Stimulated activated CD8-positive, alpha-beta memory T cell treated with anti-CD3 and anti-CD28 coated beads, Interleukin-7, amount 100 ng/mL, for 48 hours (primary cell): ENCODE measurements around the gene CSGALNACT2.
A peak's percentile ranks its signal among the peaks of the same experiment; 100 is the strongest.

Experiments
- DNase-seq, 2 donors: peaks; one replicate each; pipeline ENCODE4 v3.0.0-alpha.2; 2020; ENCODE audit warnings: low read depth in 1 of 2; ENCODE audit errors: extremely low read depth in 1 of 2

CSGALNACT2 gene

DNA sequence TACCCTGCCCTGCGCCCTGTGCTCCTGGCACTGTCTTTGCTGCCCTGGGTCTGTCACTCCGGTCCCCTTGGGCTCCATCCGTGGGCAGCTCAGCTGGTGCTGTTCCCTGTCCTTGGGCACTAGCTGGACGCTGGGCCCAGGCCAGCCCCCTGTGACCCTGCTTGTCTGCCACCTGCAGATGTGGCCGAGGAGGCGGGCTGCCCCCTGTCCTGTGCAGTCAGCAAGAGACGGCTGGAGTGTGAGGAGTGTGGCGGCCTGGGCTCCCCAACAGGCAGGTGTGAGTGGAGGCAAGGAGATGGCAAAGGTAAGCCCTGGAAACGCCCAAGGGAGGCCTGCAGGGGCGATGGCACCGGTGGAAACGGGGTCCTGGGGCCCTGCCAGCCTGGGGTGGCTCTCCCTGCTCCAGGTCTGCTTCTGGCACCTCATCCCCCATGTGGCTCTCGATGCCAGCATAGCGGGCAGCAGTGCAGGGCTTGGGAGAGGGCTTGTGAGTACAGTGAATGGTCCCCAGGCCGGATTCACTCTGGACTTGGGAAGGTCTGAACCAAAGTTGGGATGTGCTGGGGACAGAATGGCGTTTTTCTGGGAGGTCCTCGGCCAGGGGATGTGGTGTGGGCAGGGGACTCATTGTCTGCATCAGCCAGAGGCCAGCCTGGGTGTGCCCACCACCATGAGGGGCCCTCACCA, 26.2 kb upstream of the CSGALNACT2 start:
- no peak for DNase-seq

DNA sequence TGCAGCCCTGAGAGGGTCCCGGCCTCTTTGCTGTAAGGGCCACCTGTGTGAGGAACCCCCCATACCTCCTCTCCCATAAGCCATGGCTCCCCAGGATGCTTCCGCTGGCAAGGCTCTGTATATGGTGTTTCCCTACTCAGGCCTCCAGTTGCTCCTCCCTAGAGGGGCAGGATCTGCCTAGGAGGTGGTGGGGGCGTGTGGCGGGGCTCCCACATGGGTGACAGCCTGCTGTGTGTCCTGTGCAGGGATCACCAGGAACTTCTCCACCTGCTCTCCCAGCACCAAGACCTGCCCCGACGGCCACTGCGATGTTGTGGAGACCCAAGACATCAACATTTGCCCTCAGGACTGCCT, 25.7 kb upstream of the CSGALNACT2 start:
- DNase-seq, result no peak

DNA sequence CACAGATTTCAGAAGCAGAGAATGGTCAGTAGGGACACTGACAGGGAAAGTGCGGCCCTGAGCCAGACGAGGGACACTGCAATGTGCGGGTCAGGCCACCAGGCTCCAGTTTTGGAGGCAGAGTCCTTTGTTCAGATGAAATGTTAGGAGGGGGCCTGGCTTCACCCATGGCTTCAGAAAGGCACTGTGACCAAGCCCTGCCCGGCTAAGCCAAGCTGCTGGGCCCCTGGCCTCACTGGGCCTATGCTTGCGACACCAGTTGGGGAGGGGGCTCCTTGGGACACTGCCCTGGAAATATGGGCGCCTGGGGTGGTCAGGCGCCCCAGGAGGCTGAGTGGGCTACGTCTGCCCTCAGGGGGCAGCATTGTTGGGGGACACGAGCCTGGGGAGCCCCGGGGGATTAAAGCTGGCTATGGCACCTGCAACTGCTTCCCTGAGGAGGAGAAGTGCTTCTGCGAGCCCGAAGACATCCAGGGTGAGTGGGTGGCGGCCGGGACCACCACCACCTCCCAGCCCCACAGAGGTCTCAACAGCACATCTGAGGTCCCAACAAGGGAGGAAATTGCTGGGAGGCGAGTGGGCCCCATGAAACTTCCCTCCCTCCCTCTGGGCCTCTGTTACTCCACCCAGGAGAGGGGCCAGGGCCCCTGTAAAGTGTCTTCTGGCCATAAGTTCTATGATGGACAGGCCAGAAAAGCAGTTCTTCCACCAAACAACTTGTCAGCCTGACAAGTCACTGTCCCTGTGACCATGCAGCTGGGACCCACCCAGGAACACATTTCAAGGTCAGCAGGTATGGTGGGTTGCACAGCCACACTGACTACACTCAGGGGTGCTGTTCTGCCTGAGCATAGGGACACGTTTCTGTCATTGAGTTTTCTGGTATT, 24.8 kb upstream of the CSGALNACT2 start:
- no peak for DNase-seq

GRCh38 chr10:43114088-43114742, 24.0 kb upstream of the CSGALNACT2 start:
- DNase-seq, result no peak

DNA sequence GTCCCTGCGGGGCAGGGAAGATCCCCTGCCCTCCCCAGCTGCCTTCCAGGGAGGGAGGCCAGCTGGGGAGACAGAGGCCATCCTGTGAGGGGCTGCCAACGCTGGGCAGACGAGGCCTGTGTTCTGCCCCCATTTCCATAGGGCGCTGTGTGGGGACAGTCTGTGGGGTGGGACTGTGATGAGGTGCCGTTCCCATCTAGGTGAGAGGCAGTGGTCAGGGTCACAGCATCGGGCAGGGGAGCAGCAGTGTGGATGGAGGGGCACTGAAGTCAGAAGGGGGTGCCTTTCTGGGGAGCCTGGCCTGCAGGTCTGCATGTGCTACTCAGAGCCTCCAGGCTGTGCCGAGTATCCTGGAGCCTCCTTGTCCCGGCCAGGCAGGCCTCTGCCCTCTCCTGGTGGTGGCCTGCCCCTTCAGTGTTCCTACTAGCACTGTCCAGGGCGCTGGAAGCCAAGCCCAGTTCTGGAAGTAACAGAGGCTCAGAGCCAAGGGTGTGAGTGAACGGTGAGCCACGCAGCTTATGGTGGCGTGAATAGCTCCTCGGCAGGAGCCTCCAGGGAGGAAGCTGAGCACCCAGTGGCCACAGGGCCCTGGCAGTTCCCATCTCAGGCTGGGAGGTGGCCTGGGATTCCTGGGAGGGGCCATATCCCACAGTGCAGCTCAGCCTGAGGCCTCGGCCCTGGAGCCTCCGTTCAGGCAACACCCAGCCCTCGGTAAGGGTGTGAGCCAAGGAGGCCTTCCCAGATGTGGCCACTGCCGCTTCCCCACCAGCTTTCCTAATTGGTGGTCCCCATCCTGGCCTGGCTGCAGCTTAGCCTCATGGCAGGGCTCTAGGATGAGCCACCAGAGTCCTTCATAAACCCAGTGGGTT, 23.3 kb upstream of the CSGALNACT2 start:
- no peak for DNase-seq

DNA sequence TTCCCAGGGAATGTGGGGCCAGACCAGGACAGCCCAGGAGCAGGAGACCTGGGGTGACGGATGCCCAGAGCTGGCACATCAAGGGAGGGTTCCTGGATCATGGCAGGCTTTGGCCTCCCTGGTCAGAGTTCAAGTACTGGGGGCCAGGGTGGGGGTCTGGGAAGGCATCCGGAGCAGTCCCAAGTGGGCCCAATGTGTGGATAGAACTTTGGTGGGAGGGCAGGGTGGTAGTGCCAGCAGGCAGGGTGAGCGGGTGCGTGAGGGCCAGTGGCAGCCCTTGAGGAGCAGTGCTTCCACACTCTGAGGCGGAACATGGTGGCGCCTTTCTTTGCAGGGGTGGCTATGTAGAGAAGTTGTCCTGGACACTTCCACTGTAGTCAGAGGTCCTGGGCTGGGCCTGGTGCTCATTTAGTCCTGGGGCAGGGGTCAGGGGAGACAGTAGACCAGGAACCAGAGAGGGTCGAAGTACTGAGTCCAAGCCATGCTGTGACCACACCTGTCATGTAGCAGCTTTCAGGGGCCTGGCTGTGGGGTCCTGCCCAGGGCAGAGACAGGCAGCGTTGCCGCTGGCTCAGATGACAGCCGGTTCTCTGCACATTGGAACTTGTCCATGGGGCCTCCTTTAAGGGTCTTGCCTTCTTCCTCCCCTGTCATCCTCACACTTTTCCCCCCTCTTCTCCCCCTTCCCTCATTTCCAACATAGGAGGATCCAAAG, 22.2 kb upstream of the CSGALNACT2 start:
- no peak for DNase-seq

- no peak for DNase-seq
Observed at GRCh38 chr10:43116596-43116995, 21.6 kb upstream of the CSGALNACT2 start.

DNA sequence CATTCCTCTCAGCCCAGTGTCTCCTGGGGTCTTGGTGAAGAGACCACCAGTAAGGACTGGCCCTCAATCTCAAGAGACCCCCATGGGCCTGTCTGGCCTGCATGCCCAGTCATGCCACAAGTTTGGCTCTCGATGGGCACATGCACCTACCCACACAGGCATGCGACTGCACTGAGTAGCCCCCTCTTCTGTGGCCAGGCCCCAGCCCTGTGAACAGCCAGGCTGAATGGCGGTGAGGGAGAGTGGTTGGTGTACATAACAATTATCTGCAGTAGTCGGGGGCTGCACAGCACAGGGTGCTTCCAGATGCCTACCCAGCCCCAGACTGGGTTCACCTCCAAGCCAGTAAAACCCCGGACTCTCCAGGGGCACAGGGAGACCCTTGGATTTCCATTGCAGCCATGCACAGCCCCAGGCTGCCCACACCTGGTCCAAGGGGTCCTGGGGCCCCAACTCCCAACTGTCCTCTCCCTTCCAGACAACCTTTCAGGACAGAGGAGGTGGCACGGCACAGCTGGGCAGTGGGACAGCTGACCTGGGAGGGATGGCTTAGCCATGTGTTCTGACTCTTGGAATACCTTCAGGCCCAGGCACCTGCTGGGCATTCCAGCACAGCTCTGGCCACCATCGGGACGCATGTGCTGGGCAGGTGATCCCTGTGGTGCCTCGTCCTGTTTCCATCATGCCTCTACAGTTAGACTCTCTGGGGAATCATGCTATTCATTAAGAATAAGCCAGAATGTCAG, 21.0 kb upstream of the CSGALNACT2 start:
- no peak for DNase-seq

GRCh38 chr10:43117777-43118583, 20.3 kb upstream of the CSGALNACT2 start:
- no peak for DNase-seq

DNA sequence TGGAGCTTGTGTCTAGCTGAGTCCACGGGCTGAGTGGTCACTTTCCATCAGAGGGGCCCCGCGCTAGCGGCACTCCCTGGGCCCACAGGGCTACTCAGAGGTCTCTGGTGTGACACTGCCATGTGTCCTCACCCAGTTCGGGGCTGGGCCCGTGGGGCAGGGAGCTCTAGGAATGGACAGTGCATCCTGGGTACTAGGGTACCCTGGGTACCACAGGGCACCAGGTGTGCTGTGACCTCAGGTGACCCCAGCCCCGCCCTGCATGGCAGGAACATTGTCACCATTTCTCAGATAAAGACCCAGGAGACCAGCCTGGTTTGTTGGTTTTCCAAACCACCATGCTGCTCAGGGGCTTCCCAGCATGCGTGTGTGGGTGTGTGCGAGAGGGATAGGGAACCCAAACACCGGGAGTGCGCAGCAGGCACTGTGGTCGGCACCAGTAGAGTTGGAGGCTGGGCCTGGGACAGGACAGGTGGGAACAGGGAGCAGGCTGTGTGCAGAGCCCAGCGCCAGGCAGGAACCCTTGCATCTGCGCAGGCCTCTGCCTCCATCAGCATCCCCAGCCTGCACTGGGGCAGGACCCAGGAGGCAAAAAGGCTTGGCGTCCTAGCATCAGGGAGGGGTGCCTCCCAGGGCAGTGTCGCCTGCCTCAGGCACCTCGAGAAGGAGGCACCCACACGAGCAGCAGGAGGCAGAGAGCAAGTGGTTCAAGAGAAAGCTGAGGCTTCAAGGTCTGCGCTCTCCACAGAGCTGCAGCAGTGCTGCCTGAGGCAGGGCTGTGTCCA, 19.4 kb upstream of the CSGALNACT2 start:
- DNase-seq, result no peak

DNA sequence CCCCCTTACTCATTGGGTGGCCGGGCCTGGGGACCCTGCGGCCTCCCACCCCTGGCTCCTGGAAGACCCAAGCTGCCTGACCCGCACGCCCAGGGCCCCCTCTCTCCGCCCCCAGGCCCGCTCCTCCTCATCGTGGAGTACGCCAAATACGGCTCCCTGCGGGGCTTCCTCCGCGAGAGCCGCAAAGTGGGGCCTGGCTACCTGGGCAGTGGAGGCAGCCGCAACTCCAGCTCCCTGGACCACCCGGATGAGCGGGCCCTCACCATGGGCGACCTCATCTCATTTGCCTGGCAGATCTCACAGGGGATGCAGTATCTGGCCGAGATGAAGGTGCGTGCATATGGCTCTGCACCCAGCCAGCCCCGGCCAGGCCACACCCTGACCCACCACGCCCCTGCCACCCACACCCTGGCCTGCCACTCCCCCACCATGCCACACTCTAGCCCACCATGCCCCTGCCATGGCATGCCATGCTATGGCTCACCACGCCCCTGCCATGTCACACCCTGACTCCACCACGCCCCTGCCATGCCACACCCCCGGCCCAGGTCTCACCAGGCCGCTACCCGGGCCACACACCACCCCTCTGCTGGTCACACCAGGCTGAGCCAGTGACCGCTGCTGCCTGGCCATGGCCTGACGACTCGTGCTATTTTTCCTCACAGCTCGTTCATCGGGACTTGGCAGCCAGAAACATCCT, 18.7 kb upstream of the CSGALNACT2 start:
- DNase-seq, result no peak

- no peak for DNase-seq
Observed at GRCh38 chr10:43120116-43120928, 17.9 kb upstream of the CSGALNACT2 start.

DNA sequence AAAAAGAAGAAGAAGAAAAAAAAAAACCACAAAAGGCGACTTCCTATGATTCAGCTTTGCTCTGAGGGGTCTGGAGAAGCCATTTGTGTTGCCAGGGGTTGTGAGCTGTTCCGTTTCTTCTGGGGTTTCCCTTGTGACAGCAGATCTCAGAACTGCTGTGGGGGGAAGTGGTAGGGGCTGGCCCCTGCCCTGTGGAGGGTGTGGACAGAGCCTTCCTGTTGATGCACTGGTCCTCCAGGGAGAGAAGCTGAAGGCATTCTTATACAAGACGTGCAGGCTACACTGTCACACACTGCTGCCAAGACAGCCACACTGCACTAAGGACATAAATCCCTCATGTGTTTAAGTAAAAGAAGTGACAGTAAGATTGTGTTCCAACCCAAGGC, 17.3 kb upstream of the CSGALNACT2 start:
- DNase-seq, result peak; percentile 60 to 75

DNA sequence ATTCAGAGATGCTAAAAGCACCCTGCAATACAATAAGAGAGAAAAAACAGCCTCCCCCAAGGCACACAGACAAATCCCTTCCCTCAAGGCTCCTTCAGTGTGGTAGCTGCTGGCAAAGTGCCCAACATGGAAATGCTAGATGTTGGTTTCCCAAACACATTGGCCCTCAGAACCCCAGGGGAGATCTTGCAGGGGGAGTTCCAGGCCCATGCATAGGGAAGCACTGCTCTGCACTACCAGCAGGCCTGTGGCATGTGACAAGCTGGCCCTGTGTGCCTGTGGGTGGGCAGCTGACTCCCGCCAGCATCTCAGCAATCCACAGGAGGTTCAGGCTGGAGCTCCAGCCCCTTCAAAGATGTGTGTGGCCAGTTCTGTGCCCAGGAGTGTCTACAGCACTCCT, 16.8 kb upstream of the CSGALNACT2 start:
- DNase-seq, result no peak

DNA sequence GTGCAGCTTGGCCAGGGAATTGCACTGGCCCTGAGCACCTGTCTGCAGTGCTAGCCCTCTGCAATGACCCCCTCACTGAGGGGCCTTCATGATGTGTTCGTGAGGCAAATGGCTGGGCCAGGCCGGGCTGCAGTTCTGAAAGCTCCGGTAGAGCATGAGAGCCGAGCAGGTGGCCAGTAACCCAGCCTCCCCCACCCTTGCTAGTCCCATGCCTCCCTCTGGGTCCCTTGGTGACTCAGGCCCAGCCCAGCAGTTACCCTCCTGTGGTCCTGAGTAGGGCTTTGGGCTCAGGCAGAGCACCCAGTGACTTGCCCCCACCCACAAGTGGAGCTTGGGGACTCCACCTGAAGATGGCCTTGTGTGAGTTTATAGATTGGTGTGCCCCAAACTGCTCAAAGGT, 16.1 kb upstream of the CSGALNACT2 start:
- no peak for DNase-seq

- no peak for DNase-seq
Observed at GRCh38 chr10:43122826-43123225, 15.4 kb upstream of the CSGALNACT2 start.
